Metanephros (tissue), 2 donors: ENCODE data around the gene APOD. TPM values are rescaled to one million over a fixed set of nuclear protein-coding genes. Genes with fewer than 3 reads are reported as not detected.

Experiments used
- small RNA-seq: library from RNA; depleted of rRNA; stranded (forward); fragments of <200 nt; gene quantifications from one replicate; pipeline ENCODE3, GENCODE V24; 2014; ENCODE audit warnings: low replicate concordance
- total RNA-seq: library from RNA; depleted of rRNA; stranded (reverse); fragments of >200 nt; gene quantifications from one replicate; pipeline ENCODE4 v1.2.3, GENCODE V29; 2014

APOD gene
- total RNA-seq: 9.4 TPM

GRCh38 chr3:195583831-195584542 lies at the start of gene APOD:
TSS of gene APOD (minus strand) at chr3:195583940. CDS start at chr3:195579461, 4,479 bp downstream.

GRCh38 chr3:195542698-195543499 lies 40.8 kb downstream of the APOD start, which contains the start of gene PPP1R2:
TSS of gene PPP1R2 (minus strand) at chr3:195543325. CDS start at chr3:195543025, 300 bp downstream.

Small RNA genes within 50 kb of the gene (small RNA-seq; reads per million reads assigned to genes)
- gene RN7SL73P: not detected
- not detected for gene RNU6ATAC24P

Other genes with a start within 250 kb of the APOD start
- 69.0 TPM for gene ACAP2, start 140.9 kb downstream of the APOD start, total RNA-seq
- 88.6 TPM for gene PPP1R2, start 40.6 kb downstream of the APOD start, total RNA-seq
- gene MUC20, start 137.0 kb upstream of the APOD start, total RNA-seq: 36.7 TPM
- 0.47 TPM for gene MUC4, start 228.0 kb upstream of the APOD start, total RNA-seq